Measurements from ENCODE around the gene TUBD1. TPM values are rescaled to one million over a fixed set of nuclear protein-coding genes. Genes with fewer than 3 reads are reported as not detected.

The TUBD1 gene
- total and polyA plus RNA-seq, 2 of the 13 experiments (the other 11 are each of a cell fraction or from before 2014, with no cell fraction given): 18.2 to 25.9 TPM

- TF ChIP-seq TRIM24 (CRISPR knock-in tag; IDR thresholded peaks at IDR 0.05) (no peak), NR2C2 (CRISPR knock-in tag; IDR thresholded peaks at IDR 0.05; ENCODE audit: borderline replicate concordance) (no peak; the same call in 1 of the 2 replicates), ATAD3A (CRISPR knock-in tag; IDR thresholded peaks at IDR 0.05) (no peak), ZNF446 (CRISPR knock-in tag; IDR thresholded peaks at IDR 0.05) (no peak), FOXK1 (CRISPR knock-in tag; IDR thresholded peaks at IDR 0.05; ENCODE audit: borderline replicate concordance, low read depth) (0 out of 2 replicates have a peak, but pooled peaks have one; percentile 45), PAWR (CRISPR knock-in tag; IDR thresholded peaks at IDR 0.05; ENCODE audit: borderline replicate concordance) (no peak), ZFP91 (CRISPR knock-in tag; IDR thresholded peaks at IDR 0.05; ENCODE audit: borderline replicate concordance) (no peak), EP300 (IDR thresholded peaks at IDR 0.05; ENCODE audit: low read depth in 2 of 2, low read length in 2 of 2) (peak; percentile 90 to 96), EP300 (CRISPR knock-in tag; IDR thresholded peaks at IDR 0.05; ENCODE audit: borderline replicate concordance) (peak; percentile 93), ZNF468 (CRISPR knock-in tag; IDR thresholded peaks at IDR 0.05) (no peak), ZNF143 (CRISPR knock-in tag; IDR thresholded peaks at IDR 0.05) (peak; percentile 67; the same call in 1 of the 2 replicates), MYC (CRISPR knock-in tag; IDR thresholded peaks at IDR 0.05; ENCODE audit: borderline replicate concordance) (no peak), ZNF557 (CRISPR knock-in tag; IDR thresholded peaks at IDR 0.05) (no peak), ZNF567 (CRISPR knock-in tag; IDR thresholded peaks at IDR 0.05; ENCODE audit: borderline replicate concordance) (no peak), ZNF607 (CRISPR knock-in tag; IDR thresholded peaks at IDR 0.05; ENCODE audit: borderline replicate concordance) (no peak; the same call in 1 of the 2 replicates), FOSL1 (CRISPR knock-in tag; IDR thresholded peaks at IDR 0.05; ENCODE audit: borderline replicate concordance) (peak; percentile 67), ZNF224 (CRISPR knock-in tag; IDR thresholded peaks at IDR 0.05) (no peak), TARDBP (CRISPR knock-in tag; IDR thresholded peaks at IDR 0.05) (peak; percentile 74; the same call in 1 of the 2 replicates), CEBPB (IDR thresholded peaks at IDR 0.05; ENCODE audit: borderline replicate concordance, low read depth, low read length) (peak; percentile 92), MAFF (IDR thresholded peaks at IDR 0.05; ENCODE audit: low read depth, low read length) (peak; percentile 53; the same call in 1 of the 2 replicates), ZNF709 (CRISPR knock-in tag; IDR thresholded peaks at IDR 0.05) (no peak), HOXA9 (CRISPR knock-in tag; IDR thresholded peaks at IDR 0.05; ENCODE audit: borderline replicate concordance) (no peak), ZNF580 (CRISPR knock-in tag; IDR thresholded peaks at IDR 0.05; ENCODE audit: borderline replicate concordance, low read depth) (peak; percentile 44; the same call in 1 of the 2 replicates), ZNF317 (CRISPR knock-in tag; IDR thresholded peaks at IDR 0.05) (peak; percentile 33; the same call in 1 of the 2 replicates), MLXIP (CRISPR knock-in tag; IDR thresholded peaks at IDR 0.05; ENCODE audit: borderline replicate concordance) (0 out of 2 replicates have a peak, but pooled peaks have one; percentile 72), MEIS2 (CRISPR knock-in tag; IDR thresholded peaks at IDR 0.05) (peak; percentile 25; the same call in 1 of the 2 replicates)
These were observed 55.3 kb downstream of the TUBD1 start (continued) for GRCh38 chr17:59837308-59838051.
